Breast epithelium (tissue), 4 donors: Measurements from ENCODE around the gene EGFL7. TPM values are rescaled to one million over a fixed set of nuclear protein-coding genes. Genes with fewer than 3 reads are reported as not detected.

Source experiments
- DNase-seq, 2 donors: peaks; one replicate each; pipeline ENCODE4 v3.0.0-alpha.2; 2019; ENCODE audit warnings: low spot score in 2 of 2
- H3K27ac ChIP-seq, 2 donors: fragments of 200-600 bp; sonication (generic) in 1 of 2; one replicate each; pipeline ENCODE4 v1.5.1; 2016 to 2019; ENCODE audit warnings: mild to moderate bottlenecking in 1 of 2
- H3K27me3 ChIP-seq, 2 donors: fragments of 200-600 bp; sonication (generic) in 1 of 2; one replicate each; pipeline versions ENCODE4 v1.5.1 to v1.6.0; 2017 to 2019; ENCODE audit warnings: control low read depth in 1 of 2, mild to moderate bottlenecking in 1 of 2
- H3K36me3 ChIP-seq: fragments of 200-600 bp; one replicate; pipeline ENCODE4 v1.5.1; 2019
- H3K4me1 ChIP-seq, 2 donors: fragments of 200-600 bp; sonication (generic); one replicate each; pipeline ENCODE4 v1.5.1; 2016 to 2019; ENCODE audit warnings: control low read depth in 1 of 2
- H3K4me3 ChIP-seq, 3 donors: fragments of 200-600 bp; sonication (generic); 1 replicate in 2 of 3; 2 replicates in 1 of 3; pipeline ENCODE4 v1.5.1; 2016 to 2019; ENCODE audit warnings: mild to moderate bottlenecking in 3 of 3, moderate library complexity in 2 of 3
- H3K9me3 ChIP-seq, 2 donors: fragments of 200-600 bp; sonication (generic) in 1 of 2; one replicate each; pipeline ENCODE4 v1.5.1; 2016 to 2019; ENCODE audit warnings: control low read depth in 1 of 2
- POLR2A ChIP-seq: fragments of 450-650 bp; IDR thresholded peaks from one replicate; pipeline ENCODE4 v1.6.1; 2016; ENCODE audit warnings: antibody characterized with exemption, mild to moderate bottlenecking, moderate library complexity
- POLR2AphosphoS5 ChIP-seq, 3 donors: sonication (generic); formaldehyde crosslinking; IDR thresholded peaks; one replicate each; pipeline ENCODE4 v1.6.1; 2017; ENCODE audit warnings: antibody characterized with exemption in 3 of 3
- intact Hi-C: fragments of 100-400 bp; cut with DNase I; formaldehyde crosslinking; loops from one replicate; pipeline ENCODE4 v1.15.1; 2023; ENCODE audit warnings: low total_unique reads
- total RNA-seq, 3 donors: library from RNA; depleted of rRNA; stranded (reverse); fragments of >200 nt; gene quantifications; one replicate each; pipeline ENCODE4 v1.1.0, GENCODE V29; 2016
- TF ChIP-seq, protein P1 (sequence below), 3 donors: fragments of 450-650 bp; IDR thresholded peaks; one replicate each; pipeline ENCODE4 v1.5.1; 2016 to 2017; ENCODE audit warnings: antibody characterized with exemption in 3 of 3, mild to moderate bottlenecking in 3 of 3, moderate library complexity in 3 of 3

Gene EGFL7
- total RNA-seq, 3 donors from 2014 or later = 48.9 to 138 (median 53.4) TPM

DNA sequence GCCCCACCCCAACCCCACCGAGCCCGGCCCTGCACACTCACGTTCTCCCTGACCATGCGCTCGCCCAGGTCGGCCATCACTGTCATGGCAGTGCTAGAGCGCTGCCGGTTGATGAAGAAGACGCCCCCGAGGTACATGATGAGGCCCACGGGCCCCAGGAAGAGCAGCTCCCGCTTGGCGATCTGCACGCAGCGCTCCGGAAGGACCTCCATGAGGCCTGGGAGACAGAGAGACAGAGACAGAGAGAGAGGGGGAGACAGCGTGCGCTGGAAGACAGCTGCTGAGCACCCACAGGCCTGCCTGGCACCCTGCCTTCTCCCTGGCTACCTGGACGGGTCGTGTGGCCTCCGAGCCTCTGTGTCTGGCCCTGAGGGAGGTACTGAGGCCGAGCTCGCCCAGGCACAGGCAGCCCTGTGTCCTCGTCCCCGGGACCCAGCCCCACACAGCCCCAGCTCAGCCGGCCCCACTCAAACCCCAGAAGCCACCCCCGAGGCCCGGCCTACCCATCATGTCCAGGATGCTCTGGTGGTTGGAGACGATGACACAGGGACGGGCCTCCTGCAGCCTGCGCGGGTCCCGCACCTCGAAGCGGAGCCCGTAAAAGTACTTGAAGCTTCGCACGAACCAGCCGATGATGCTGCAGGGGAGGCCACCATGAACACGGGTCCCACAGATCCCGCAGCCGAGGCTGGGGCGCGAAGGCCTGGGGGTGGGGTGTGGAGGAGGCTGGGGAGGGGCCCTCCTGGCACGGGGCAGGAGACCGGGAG lies 14.4 kb downstream of the EGFL7 start:
- intact Hi-C loops = no loop called here
- no peaks in the 10 kb centered on the region for H3K27me3 ChIP-seq
- H3K9me3 ChIP-seq = no peaks in the 10 kb centered on the region
- H3K27ac ChIP-seq = no peak overlapping the region
- TF ChIP-seq POLR2A (no peak), POLR2AphosphoS5 (IDR thresholded peaks at IDR 0.05) (no peak)
- H3K4me3 ChIP-seq = no peak overlapping the region
- H3K4me1 ChIP-seq = no peaks in the 10 kb centered on the region
- no peak for DNase-seq
- H3K36me3 ChIP-seq = no peaks in the 10 kb centered on the region

DNA sequence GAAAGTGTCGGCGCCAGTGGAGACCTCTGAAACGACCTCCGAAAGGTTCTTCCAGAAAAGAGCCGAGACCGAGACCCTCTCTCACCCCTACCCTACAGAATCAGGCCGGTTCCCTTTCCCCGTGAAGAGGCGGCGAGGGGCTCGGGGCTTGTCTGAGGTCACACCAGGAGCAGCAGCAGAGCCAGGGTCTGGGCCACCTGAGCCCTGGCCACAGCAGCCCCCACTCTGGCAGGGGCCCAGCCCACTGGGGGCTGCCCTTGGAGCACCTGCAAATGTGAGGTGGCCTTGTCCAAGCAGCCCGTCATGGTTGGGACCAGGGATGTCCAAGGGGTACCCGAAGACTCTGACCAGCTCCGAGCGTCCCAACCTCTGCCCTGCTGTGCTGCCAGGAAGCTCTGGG lies 15.3 kb downstream of the EGFL7 start:
- Histone ChIP-seq H3K27ac (no peak overlapping the region), H3K36me3 (no peaks in the 10 kb centered on the region), H3K4me1 (no peaks in the 10 kb centered on the region), H3K27me3 (no peaks in the 10 kb centered on the region), H3K4me3 (no peak overlapping the region), H3K9me3 (no peaks in the 10 kb centered on the region)
- intact Hi-C loops = no loop called here
- no peak for DNase-seq
- no peak for TF ChIP-seq POLR2A
- TF ChIP-seq POLR2AphosphoS5 (IDR thresholded peaks at IDR 0.05) = no peak
- TF ChIP-seq, protein P1, sequence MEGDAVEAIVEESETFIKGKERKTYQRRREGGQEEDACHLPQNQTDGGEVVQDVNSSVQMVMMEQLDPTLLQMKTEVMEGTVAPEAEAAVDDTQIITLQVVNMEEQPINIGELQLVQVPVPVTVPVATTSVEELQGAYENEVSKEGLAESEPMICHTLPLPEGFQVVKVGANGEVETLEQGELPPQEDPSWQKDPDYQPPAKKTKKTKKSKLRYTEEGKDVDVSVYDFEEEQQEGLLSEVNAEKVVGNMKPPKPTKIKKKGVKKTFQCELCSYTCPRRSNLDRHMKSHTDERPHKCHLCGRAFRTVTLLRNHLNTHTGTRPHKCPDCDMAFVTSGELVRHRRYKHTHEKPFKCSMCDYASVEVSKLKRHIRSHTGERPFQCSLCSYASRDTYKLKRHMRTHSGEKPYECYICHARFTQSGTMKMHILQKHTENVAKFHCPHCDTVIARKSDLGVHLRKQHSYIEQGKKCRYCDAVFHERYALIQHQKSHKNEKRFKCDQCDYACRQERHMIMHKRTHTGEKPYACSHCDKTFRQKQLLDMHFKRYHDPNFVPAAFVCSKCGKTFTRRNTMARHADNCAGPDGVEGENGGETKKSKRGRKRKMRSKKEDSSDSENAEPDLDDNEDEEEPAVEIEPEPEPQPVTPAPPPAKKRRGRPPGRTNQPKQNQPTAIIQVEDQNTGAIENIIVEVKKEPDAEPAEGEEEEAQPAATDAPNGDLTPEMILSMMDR (IDR thresholded peaks at IDR 0.05) = no peak

DNA sequence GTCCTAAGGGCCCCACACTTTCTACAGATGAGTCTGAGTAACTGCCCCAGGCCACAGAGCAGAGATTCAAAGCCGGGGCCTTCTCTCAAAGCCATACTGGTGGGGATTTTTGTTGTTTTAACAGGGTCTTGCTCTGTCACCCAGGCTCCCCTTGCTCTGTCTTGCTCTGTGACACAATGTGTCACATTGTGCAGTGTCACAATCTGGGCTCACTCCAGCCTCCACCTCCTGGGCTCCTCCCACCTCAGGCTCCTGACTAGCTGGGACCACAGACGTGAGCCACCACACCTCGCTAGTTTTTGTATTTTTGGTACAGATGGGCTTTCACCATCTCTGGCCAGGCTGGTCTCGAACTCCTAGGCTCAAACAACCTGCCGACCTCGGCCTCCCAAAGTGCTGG lies 15.9 kb downstream of the EGFL7 start:
- DNase-seq = no peak
- intact Hi-C loops = no loop called here

DNA sequence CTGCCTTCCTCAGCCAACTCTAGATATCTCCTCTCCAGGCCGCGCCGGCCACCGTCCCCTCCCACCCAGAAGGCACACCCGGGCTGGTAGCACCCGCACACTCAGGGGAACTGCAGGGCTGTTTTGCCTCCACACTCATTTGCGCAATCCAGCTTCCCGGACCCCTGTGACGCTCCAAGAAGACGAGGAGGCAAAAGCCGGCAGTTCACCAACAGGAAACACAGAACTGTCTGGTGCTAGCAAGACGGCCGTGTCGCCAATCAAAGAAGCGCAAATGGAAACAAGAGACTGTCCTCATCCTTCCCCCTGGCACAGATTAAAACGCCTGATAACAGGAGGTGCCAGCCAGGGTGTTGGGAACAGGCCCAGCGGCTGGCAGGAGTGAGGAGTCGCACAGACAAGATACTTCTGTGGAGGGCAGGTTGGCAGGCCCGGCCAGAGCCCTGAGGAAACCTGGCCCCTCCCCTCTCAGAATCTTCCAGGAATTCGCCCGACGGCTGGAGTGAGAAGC lies 16.8 kb downstream of the EGFL7 start:
- H3K4me1 ChIP-seq = no peaks in the 10 kb centered on the region
- no peaks in the 10 kb centered on the region for H3K27me3 ChIP-seq
- H3K36me3 ChIP-seq = no peaks in the 10 kb centered on the region
- TF ChIP-seq POLR2A = no peak
- intact Hi-C loops = no loop called here
- DNase-seq = peak in 1 of 2 donors; percentile 78
- peak overlapping the region; percentile 29 to 56 for H3K27ac ChIP-seq
- H3K9me3 ChIP-seq = no peaks in the 10 kb centered on the region
- H3K4me3 ChIP-seq = peak overlapping the region in 1 of 3 donors; percentile 9

More for the DNA sequence above, 15.9 kb downstream of the EGFL7 start:
- no peak for TF ChIP-seq POLR2A
- TF ChIP-seq, protein P1 (IDR thresholded peaks at IDR 0.05) = no peak
- TF ChIP-seq POLR2AphosphoS5 (IDR thresholded peaks at IDR 0.05) = no peak
- no peak overlapping the region for H3K4me3 ChIP-seq
- no peaks in the 10 kb centered on the region for H3K27me3 ChIP-seq
- H3K36me3 ChIP-seq = no peaks in the 10 kb centered on the region
- H3K9me3 ChIP-seq = no peaks in the 10 kb centered on the region
- H3K4me1 ChIP-seq = no peaks in the 10 kb centered on the region
- H3K27ac ChIP-seq = no peak overlapping the region

DNA sequence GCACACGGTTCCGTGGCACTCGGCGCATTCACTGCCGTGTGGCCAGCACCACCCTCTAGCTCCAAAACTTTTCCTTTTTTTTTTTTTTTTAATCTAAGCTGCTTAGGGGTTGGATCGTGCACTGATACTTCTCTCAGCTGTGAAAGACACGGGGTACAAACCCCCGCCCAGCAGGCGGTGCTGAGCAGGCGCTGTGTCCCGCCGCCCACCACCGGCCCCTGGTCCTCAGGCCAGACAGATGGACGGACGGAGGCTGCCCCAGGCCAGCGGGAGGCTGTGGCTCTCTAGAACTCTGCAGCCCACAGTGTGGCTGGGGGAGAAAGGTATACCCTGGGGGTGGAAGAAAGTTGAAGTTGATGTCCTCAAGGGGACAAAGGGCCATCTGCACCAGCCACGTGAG lies 18.3 kb downstream of the EGFL7 start:
- Histone ChIP-seq H3K27ac (no peak overlapping the region), H3K4me3 (no peak overlapping the region), H3K27me3 (no peaks in the 10 kb centered on the region), H3K9me3 (no peaks in the 10 kb centered on the region), H3K36me3 (no peaks in the 10 kb centered on the region), H3K4me1 (peaks cover 5 to 6% of the 10 kb centered on the region in 2 donors)
- DNase-seq = no peak
- TF ChIP-seq, protein P1 (IDR thresholded peaks at IDR 0.05) = no peak
- TF ChIP-seq POLR2A (no peak), POLR2AphosphoS5 (IDR thresholded peaks at IDR 0.05) (no peak)
- intact Hi-C loops = no loop called here

DNA sequence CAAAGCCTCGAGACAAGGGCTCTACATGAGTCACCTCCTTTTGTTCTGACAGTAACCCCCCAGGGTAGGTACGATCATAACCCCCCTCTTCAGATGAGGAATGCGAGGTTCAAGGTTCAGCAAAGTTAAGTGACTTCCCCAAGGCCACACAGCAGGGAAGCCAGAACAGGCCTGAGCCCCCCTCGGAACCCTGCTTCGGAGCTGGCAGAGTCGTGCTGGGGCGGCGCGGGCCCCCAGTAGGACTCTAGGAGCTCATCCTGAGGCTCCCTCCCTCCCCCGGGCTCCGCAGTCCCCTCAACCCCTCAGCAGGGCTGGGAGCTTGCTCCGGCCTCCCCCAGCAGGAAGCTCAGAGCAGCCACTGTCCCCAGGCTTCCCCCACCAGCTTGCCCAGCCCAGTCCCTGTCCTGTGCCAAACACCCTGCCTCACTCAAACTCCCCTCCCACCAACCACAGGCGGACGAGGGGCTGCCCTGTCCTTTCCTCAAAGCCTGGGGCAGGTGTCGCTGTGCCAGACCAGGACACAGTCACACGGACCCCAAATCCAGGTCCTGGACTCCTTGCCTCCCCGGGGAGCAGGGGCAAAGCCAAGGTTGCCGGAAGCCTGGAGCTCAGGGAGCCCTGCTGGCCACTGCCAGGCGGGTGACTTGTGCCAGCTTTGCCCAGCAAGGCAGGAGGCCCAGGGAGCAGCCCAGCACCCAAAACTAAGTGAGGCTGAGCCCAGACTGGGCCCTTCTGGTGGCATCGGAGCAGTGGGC lies 19.4 kb downstream of the EGFL7 start:
- H3K36me3 ChIP-seq = no peaks in the 10 kb centered on the region
- H3K4me3 ChIP-seq = no peak overlapping the region
- peaks cover 8 to 10% of the 10 kb centered on the region in 2 donors for H3K4me1 ChIP-seq
- intact Hi-C loops = no loop called here
- H3K27me3 ChIP-seq = no peaks in the 10 kb centered on the region
- H3K27ac ChIP-seq = no peak overlapping the region
- TF ChIP-seq, protein P1 (IDR thresholded peaks at IDR 0.05) = no peak
- TF ChIP-seq POLR2AphosphoS5 (IDR thresholded peaks at IDR 0.05) (no peak), POLR2A (no peak)
- DNase-seq = no peak
- no peaks in the 10 kb centered on the region for H3K9me3 ChIP-seq
